Lung (tissue), 16 donors: Measurements from ENCODE around the gene KRT20. TPM values are rescaled to one million over a fixed set of nuclear protein-coding genes. Genes with fewer than 3 reads are reported as not detected.

ENCODE experiments used
- ATAC-seq: fragments of 200-7000 bp; cut with Tn5 transposase; one replicate; pipeline ENCODE4 v1.9.1; 2020; ENCODE audit warnings: moderate number of reproducible peaks; ENCODE audit not compliant: insufficient read depth, low FRiP score
- DNase-seq, 3 donors: peaks; one replicate each; pipeline ENCODE4 v3.0.0-alpha.2; 2013 to 2017
- H3K27ac ChIP-seq, 2 donors: one replicate each; pipeline ENCODE4 v1.5.1; 2013; ENCODE audit warnings: mild to moderate bottlenecking in 2 of 2, moderate library complexity in 2 of 2, control low read depth in 1 of 2, inconsistent platforms in 1 of 2, low read depth in 1 of 2, low read length in 1 of 2
- H3K27me3 ChIP-seq, 3 donors: one replicate each; pipeline ENCODE4 v1.5.1; 2013; ENCODE audit warnings: low read length in 2 of 3; ENCODE audit not compliant: control insufficient read depth in 3 of 3, insufficient read depth in 3 of 3
- H3K36me3 ChIP-seq, 4 donors: one replicate each; pipeline ENCODE4 v1.5.1; 2013; ENCODE audit warnings: low read length in 4 of 4, mild to moderate bottlenecking in 1 of 4, moderate library complexity in 1 of 4; ENCODE audit not compliant: control insufficient read depth in 4 of 4, insufficient read depth in 4 of 4
- H3K4me1 ChIP-seq, 5 donors: one replicate each; pipeline ENCODE4 v1.5.1; 2013; ENCODE audit warnings: low read length in 5 of 5, mild to moderate bottlenecking in 2 of 5, moderate library complexity in 1 of 5; ENCODE audit not compliant: control insufficient read depth in 5 of 5, insufficient read depth in 5 of 5
- H3K4me3 ChIP-seq: one replicate; pipeline ENCODE4 v1.5.1; 2013; ENCODE audit warnings: mild to moderate bottlenecking, control low read depth, moderate library complexity
- H3K9ac ChIP-seq, 2 donors: one replicate each; pipeline ENCODE4 v1.5.1; 2013; ENCODE audit warnings: low read length in 2 of 2, control low read depth in 1 of 2; ENCODE audit not compliant: insufficient read depth in 1 of 2
- H3K9me3 ChIP-seq, 4 donors: one replicate each; pipeline ENCODE4 v1.5.1; 2013; ENCODE audit warnings: low read length in 3 of 4, mild to moderate bottlenecking in 1 of 4, moderate library complexity in 1 of 4; ENCODE audit not compliant: control insufficient read depth in 4 of 4, insufficient read depth in 3 of 4
- WGBS, 2 donors: extraction: QIAGEN DNeasy Blood & Tissue Kit; methylation state at CpG; one replicate each; pipeline ENCODE4 v1.1.7; 2013; 5-methylcytosine and 5-hydroxymethylcytosine counted together
- long read RNA-seq, 5 donors: transcript quantifications; one replicate each; lab custom pipeline, GENCODE V29; 2026
- polyA plus RNA-seq, 2 donors: library from polyadenylated mRNA; stranded (reverse); fragments of 200-250 nt; gene quantifications; one replicate each; pipeline ENCODE4 v1.2.1, GENCODE V29; 2013
- total RNA-seq, 2 donors: library from RNA; depleted of rRNA in 1 of 2; stranded (reverse); fragments of >200 nt in 1 of 2; gene quantifications; one replicate each; pipeline ENCODE4 v1.2.1, GENCODE V29; 2014 to 2021
- TF ChIP-seq, protein P1 (sequence below): IDR thresholded peaks from 2 replicates; pipeline ENCODE4 v1.5.1; 2012; ENCODE audit warnings: mild to moderate bottlenecking; ENCODE audit errors: control extremely low read depth, extremely low read depth
- donor health status: control.
- donor health status: control.
- donor health status: Bipolar disorder and iron deficiency.
- donor health status: healthy.
- donor health status: DM: yes; HTN: yes; CAD: no.

Gene KRT20, protein sequence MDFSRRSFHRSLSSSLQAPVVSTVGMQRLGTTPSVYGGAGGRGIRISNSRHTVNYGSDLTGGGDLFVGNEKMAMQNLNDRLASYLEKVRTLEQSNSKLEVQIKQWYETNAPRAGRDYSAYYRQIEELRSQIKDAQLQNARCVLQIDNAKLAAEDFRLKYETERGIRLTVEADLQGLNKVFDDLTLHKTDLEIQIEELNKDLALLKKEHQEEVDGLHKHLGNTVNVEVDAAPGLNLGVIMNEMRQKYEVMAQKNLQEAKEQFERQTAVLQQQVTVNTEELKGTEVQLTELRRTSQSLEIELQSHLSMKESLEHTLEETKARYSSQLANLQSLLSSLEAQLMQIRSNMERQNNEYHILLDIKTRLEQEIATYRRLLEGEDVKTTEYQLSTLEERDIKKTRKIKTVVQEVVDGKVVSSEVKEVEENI
- total RNA-seq (under 1 TPM in 1 of 2 donors, not detected in 1; 0.31 TPM), polyA plus RNA-seq (under 1 TPM in 1 of 2 donors, not detected in 1; 0.24 TPM)
- long read RNA-seq, donor 1, result 0 reads
- long read RNA-seq, donor 2, result 0 reads
- long read RNA-seq, donor 3, result 0 reads
- long read RNA-seq, donor 4, result 0 reads
- long read RNA-seq, donor 5, result 0 reads

DNA sequence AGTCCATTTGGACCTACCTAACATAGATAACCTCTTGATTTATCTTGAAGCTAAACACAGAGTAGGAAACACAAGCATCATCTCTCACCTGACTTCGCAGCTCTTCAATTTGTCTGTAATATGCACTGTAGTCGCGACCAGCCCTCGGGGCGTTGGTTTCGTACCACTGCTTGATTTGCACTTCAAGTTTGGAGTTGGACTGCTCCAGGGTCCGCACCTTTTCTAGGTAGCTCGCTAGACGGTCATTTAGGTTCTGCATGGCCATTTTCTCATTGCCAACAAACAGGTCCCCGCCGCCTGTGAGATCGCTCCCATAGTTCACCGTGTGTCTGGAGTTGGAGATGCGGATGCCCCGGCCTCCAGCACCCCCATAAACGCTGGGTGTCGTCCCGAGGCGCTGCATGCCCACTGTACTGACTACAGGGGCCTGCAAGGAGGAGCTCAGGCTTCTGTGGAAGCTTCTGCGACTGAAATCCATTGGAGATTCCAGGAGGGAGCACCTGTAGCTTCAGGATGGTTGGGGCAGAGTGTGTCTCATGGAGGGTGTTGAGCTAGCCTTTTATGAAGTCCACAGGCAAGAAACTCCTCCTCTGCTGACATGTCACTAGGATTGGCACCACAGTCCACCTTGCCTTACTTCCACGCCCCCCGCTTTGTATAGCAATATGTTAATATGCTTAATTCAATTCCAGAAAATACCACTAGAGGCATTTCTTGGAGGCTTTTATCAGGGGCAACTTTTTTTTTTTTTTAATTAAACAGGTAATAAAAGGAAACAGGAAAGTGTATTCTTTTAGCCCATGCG lies at the start of gene KRT20:
Gene KRT20 (minus strand): TSS at position 535 of the 805 bp plus-strand sequence. CDS start 57 bp downstream, at position 478.
- DNase-seq (no peak), ATAC-seq (no peak)
- no peak within 1 kb of the TSS for H3K4me3 ChIP-seq
- no peaks in the 10 kb centered on the region for H3K36me3 ChIP-seq
- peaks cover 0 to 2% (median 0%) of the 10 kb centered on the region in 3 donors for H3K27me3 ChIP-seq
- no peak within 1 kb of the TSS for H3K9ac ChIP-seq
- WGBS, 2 donors, result 92 to 93% methylated on average over 23 of the region's 23 CpGs
- H3K27ac ChIP-seq, result no peak within 1 kb of the TSS
- TF ChIP-seq, protein P1, sequence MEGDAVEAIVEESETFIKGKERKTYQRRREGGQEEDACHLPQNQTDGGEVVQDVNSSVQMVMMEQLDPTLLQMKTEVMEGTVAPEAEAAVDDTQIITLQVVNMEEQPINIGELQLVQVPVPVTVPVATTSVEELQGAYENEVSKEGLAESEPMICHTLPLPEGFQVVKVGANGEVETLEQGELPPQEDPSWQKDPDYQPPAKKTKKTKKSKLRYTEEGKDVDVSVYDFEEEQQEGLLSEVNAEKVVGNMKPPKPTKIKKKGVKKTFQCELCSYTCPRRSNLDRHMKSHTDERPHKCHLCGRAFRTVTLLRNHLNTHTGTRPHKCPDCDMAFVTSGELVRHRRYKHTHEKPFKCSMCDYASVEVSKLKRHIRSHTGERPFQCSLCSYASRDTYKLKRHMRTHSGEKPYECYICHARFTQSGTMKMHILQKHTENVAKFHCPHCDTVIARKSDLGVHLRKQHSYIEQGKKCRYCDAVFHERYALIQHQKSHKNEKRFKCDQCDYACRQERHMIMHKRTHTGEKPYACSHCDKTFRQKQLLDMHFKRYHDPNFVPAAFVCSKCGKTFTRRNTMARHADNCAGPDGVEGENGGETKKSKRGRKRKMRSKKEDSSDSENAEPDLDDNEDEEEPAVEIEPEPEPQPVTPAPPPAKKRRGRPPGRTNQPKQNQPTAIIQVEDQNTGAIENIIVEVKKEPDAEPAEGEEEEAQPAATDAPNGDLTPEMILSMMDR, result no peak
- no peaks in the 10 kb centered on the region for H3K9me3 ChIP-seq
- no peaks in the 10 kb centered on the region for H3K4me1 ChIP-seq

DNA sequence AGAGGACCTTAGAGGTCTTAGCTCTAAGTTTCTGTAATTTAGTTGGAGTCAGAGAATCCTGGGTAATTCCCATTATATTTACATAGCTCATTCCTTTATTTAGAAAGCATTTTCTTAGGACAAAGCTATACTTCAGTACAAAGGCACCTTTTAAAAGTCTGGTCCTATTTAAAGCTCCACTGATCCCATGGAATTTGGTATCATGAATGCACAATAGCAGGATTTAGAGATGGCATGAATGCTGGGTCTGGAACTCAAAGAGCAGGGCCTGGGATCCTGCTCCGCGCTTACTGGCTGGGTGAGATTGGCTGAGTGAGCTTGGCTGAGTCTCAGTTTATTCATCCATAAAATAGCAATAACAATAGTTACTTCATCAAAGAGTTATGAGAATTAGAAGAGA lies 47.6 kb upstream of the KRT20 start:
- DNase-seq (no peak), ATAC-seq (no peak)
- 67% methylated on average over 2 of the region's 2 CpGs for WGBS, 2 donors
- TF ChIP-seq, protein P1, result no peak
- H3K4me1 ChIP-seq, result no peaks in the 10 kb centered on the region
- H3K9ac ChIP-seq, result no peak overlapping the region
- peaks cover 0 to 3% (median 0%) of the 10 kb centered on the region in 3 donors for H3K27me3 ChIP-seq
- H3K27ac ChIP-seq, result no peak overlapping the region
- no peak overlapping the region for H3K4me3 ChIP-seq
- no peaks in the 10 kb centered on the region for H3K9me3 ChIP-seq
- H3K36me3 ChIP-seq, result no peaks in the 10 kb centered on the region

DNA sequence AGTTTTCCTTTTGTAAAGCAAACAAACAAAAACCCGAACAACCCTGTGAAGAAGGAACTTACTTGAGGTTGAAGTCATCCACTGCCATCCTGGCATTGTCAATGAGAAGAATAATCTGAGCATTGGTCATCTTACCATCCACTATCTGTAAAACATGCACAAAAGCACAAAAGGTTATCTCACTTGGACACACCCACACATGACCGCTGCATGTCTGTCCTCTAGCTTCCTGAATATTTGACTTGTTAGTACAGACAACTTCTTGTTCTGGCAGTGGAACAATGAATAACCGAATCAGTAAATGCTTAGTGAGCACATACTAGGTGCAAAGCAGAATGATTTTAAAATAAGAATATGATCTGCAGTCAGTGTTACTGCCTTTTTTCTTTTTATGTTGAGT lies 46.3 kb upstream of the KRT20 start:
- H3K9me3 ChIP-seq, result no peaks in the 10 kb centered on the region
- H3K4me1 ChIP-seq, result peaks cover 0 to 2% (median 0%) of the 10 kb centered on the region in 5 donors
- WGBS, 2 donors, result 60 to 76% methylated on average over 3 of the region's 3 CpGs
- no peak overlapping the region for H3K9ac ChIP-seq
- ATAC-seq (no peak), DNase-seq (no peak)
- H3K4me3 ChIP-seq, result no peak overlapping the region
- peaks cover 0 to 3% (median 3%) of the 10 kb centered on the region in 3 donors for H3K27me3 ChIP-seq
- H3K27ac ChIP-seq, result no peak overlapping the region
- H3K36me3 ChIP-seq, result no peaks in the 10 kb centered on the region
- TF ChIP-seq, protein P1, result no peak
